ENCODE measurements around the gene UBE2G1.

- TF ChIP-seq, protein P1, sequence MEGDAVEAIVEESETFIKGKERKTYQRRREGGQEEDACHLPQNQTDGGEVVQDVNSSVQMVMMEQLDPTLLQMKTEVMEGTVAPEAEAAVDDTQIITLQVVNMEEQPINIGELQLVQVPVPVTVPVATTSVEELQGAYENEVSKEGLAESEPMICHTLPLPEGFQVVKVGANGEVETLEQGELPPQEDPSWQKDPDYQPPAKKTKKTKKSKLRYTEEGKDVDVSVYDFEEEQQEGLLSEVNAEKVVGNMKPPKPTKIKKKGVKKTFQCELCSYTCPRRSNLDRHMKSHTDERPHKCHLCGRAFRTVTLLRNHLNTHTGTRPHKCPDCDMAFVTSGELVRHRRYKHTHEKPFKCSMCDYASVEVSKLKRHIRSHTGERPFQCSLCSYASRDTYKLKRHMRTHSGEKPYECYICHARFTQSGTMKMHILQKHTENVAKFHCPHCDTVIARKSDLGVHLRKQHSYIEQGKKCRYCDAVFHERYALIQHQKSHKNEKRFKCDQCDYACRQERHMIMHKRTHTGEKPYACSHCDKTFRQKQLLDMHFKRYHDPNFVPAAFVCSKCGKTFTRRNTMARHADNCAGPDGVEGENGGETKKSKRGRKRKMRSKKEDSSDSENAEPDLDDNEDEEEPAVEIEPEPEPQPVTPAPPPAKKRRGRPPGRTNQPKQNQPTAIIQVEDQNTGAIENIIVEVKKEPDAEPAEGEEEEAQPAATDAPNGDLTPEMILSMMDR (IDR thresholded peaks at IDR 0.05; ENCODE audit: poor library complexity, severe bottlenecking), result no peak
- TF ChIP-seq RAD21 (conservative IDR thresholded peaks at IDR 0.05), result no peak
- no peak for TF ChIP-seq POLR2AphosphoS5 (IDR thresholded peaks at IDR 0.05)
- no peak for TF ChIP-seq EZH2 (IDR thresholded peaks at IDR 0.05; ENCODE audit: borderline replicate concordance, insufficient read depth, low read length, poor library complexity, severe bottlenecking)
- no peak for TF ChIP-seq MXI1 (conservative IDR thresholded peaks at IDR 0.05; ENCODE audit: poor library complexity, severe bottlenecking)
- no peak for TF ChIP-seq TAF1 (IDR thresholded peaks at IDR 0.05; ENCODE audit: low read depth)
- TF ChIP-seq SMC3 (conservative IDR thresholded peaks at IDR 0.05; ENCODE audit: poor library complexity), result no peak
- TF ChIP-seq, protein P2, sequence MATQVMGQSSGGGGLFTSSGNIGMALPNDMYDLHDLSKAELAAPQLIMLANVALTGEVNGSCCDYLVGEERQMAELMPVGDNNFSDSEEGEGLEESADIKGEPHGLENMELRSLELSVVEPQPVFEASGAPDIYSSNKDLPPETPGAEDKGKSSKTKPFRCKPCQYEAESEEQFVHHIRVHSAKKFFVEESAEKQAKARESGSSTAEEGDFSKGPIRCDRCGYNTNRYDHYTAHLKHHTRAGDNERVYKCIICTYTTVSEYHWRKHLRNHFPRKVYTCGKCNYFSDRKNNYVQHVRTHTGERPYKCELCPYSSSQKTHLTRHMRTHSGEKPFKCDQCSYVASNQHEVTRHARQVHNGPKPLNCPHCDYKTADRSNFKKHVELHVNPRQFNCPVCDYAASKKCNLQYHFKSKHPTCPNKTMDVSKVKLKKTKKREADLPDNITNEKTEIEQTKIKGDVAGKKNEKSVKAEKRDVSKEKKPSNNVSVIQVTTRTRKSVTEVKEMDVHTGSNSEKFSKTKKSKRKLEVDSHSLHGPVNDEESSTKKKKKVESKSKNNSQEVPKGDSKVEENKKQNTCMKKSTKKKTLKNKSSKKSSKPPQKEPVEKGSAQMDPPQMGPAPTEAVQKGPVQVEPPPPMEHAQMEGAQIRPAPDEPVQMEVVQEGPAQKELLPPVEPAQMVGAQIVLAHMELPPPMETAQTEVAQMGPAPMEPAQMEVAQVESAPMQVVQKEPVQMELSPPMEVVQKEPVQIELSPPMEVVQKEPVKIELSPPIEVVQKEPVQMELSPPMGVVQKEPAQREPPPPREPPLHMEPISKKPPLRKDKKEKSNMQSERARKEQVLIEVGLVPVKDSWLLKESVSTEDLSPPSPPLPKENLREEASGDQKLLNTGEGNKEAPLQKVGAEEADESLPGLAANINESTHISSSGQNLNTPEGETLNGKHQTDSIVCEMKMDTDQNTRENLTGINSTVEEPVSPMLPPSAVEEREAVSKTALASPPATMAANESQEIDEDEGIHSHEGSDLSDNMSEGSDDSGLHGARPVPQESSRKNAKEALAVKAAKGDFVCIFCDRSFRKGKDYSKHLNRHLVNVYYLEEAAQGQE (IDR thresholded peaks at IDR 0.05; ENCODE audit: borderline replicate concordance), result no peak
- no peak for TF ChIP-seq EP300 (conservative IDR thresholded peaks at IDR 0.05; ENCODE audit: poor library complexity, severe bottlenecking)
Measured at GRCh38 chr17:4387137-4387536, 20.7 kb upstream of the UBE2G1 start.

All from neural cell (in vitro differentiated cells).